ENCODE measurements around the gene MRTFB. TPM values are rescaled to one million over a fixed set of nuclear protein-coding genes. Genes with fewer than 3 reads are reported as not detected.

The MRTFB gene
- total RNA-seq, 1 donor, result 11.6 TPM

DNA sequence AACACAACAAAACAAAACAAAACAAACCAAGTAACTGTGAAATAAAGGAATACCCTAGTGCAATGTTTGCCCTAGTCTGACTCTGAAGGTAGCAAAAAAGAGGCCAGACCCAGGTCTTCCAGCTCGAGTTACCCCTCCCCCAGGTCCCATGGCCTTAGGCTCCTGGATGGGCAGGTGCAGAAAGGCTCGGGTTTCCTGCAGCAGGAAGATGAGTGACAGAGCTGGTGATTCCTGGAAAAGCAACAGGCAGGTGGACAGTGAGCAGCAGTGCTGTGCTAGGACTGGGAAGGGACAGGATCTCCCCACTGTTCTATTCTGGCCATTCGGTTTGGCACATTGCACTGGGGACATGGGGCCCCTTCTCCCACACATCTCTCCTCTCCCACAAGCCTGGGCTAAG lies 42.9 kb upstream of the MRTFB start:
- peaks cover 3% of the 10 kb centered on the region for H3K27me3 ChIP-seq (ENCODE audit: insufficient read depth, low read length)
- H4K20me1 ChIP-seq (ENCODE audit: insufficient read depth, low read length), result no peaks in the 10 kb centered on the region
- no peaks in the 10 kb centered on the region for H3K36me3 ChIP-seq (ENCODE audit: insufficient read depth, low read length)
- H3K27ac ChIP-seq (ENCODE audit: low read depth, low read length), result no peak overlapping the region
- H3K79me2 ChIP-seq (ENCODE audit: insufficient read depth, low read length), result no peaks in the 10 kb centered on the region
- no peak overlapping the region for H3K4me3 ChIP-seq (ENCODE audit: insufficient read depth, low read length)
- TF ChIP-seq, protein P1, sequence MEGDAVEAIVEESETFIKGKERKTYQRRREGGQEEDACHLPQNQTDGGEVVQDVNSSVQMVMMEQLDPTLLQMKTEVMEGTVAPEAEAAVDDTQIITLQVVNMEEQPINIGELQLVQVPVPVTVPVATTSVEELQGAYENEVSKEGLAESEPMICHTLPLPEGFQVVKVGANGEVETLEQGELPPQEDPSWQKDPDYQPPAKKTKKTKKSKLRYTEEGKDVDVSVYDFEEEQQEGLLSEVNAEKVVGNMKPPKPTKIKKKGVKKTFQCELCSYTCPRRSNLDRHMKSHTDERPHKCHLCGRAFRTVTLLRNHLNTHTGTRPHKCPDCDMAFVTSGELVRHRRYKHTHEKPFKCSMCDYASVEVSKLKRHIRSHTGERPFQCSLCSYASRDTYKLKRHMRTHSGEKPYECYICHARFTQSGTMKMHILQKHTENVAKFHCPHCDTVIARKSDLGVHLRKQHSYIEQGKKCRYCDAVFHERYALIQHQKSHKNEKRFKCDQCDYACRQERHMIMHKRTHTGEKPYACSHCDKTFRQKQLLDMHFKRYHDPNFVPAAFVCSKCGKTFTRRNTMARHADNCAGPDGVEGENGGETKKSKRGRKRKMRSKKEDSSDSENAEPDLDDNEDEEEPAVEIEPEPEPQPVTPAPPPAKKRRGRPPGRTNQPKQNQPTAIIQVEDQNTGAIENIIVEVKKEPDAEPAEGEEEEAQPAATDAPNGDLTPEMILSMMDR (IDR thresholded peaks at IDR 0.05; ENCODE audit: extremely low read depth, low read depth, low read length), result no peak
- H3K9me3 ChIP-seq (ENCODE audit: low read depth, low read length), result no peaks in the 10 kb centered on the region
- no peak overlapping the region for H2AFZ ChIP-seq (ENCODE audit: low read length)
- DNase-seq (ENCODE audit: insufficient read length, low spot score, missing footprints), result no peak
- no peak overlapping the region for H3K4me2 ChIP-seq (ENCODE audit: insufficient read depth, low read length)
- no peaks in the 10 kb centered on the region for H3K4me1 ChIP-seq (ENCODE audit: insufficient read depth, low read length)

GRCh38 chr16:14029658-14030057 lies 41.5 kb upstream of the MRTFB start:
- Histone ChIP-seq H3K4me3 (ENCODE audit: insufficient read depth, low read length) (no peak overlapping the region), H2AFZ (ENCODE audit: low read length) (no peak overlapping the region), H4K20me1 (ENCODE audit: insufficient read depth, low read length) (no peaks in the 10 kb centered on the region), H3K27ac (ENCODE audit: low read depth, low read length) (no peak overlapping the region), H3K4me1 (ENCODE audit: insufficient read depth, low read length) (no peaks in the 10 kb centered on the region), H3K27me3 (ENCODE audit: insufficient read depth, low read length) (peaks cover 3% of the 10 kb centered on the region), H3K36me3 (ENCODE audit: insufficient read depth, low read length) (no peaks in the 10 kb centered on the region), H3K4me2 (ENCODE audit: insufficient read depth, low read length) (no peak overlapping the region), H3K79me2 (ENCODE audit: insufficient read depth, low read length) (no peaks in the 10 kb centered on the region), H3K9me3 (ENCODE audit: low read depth, low read length) (no peaks in the 10 kb centered on the region)
- DNase-seq (ENCODE audit: insufficient read length, low spot score, missing footprints), result no peak
- TF ChIP-seq, protein P1 (IDR thresholded peaks at IDR 0.05; ENCODE audit: extremely low read depth, low read depth, low read length), result no peak

DNA sequence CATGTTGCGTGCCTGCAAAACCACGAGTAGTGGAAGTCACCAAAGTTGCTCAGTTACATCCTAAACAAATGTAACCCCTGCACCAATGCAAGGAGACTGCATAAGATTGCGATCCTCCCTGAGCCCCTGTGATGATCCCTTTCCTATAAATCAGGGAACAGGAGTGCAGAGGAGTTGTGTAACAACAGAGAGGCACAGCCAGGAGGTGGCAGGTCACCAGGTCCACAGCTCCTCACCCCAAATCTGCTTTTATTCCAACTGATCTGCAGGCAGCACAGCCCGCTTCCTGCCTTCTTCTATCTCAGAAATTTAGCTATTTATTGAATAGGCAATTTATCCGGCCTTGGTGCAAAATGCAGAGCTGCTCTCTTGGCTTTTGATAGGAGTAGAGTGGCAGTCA lies 36.0 kb upstream of the MRTFB start:
- no peak overlapping the region for H3K4me2 ChIP-seq (ENCODE audit: insufficient read depth, low read length)
- no peak overlapping the region for H3K27ac ChIP-seq (ENCODE audit: low read depth, low read length)
- H2AFZ ChIP-seq (ENCODE audit: low read length), result no peak overlapping the region
- no peaks in the 10 kb centered on the region for H3K36me3 ChIP-seq (ENCODE audit: insufficient read depth, low read length)
- DNase-seq (ENCODE audit: insufficient read length, low spot score, missing footprints), result no peak
- no peaks in the 10 kb centered on the region for H3K27me3 ChIP-seq (ENCODE audit: insufficient read depth, low read length)
- H3K9me3 ChIP-seq (ENCODE audit: low read depth, low read length), result no peaks in the 10 kb centered on the region
- H3K4me3 ChIP-seq (ENCODE audit: insufficient read depth, low read length), result no peak overlapping the region
- no peaks in the 10 kb centered on the region for H3K79me2 ChIP-seq (ENCODE audit: insufficient read depth, low read length)
- H3K4me1 ChIP-seq (ENCODE audit: insufficient read depth, low read length), result no peaks in the 10 kb centered on the region
- H4K20me1 ChIP-seq (ENCODE audit: insufficient read depth, low read length), result no peaks in the 10 kb centered on the region
- TF ChIP-seq, protein P1 (IDR thresholded peaks at IDR 0.05; ENCODE audit: extremely low read depth, low read depth, low read length), result no peak

DNA sequence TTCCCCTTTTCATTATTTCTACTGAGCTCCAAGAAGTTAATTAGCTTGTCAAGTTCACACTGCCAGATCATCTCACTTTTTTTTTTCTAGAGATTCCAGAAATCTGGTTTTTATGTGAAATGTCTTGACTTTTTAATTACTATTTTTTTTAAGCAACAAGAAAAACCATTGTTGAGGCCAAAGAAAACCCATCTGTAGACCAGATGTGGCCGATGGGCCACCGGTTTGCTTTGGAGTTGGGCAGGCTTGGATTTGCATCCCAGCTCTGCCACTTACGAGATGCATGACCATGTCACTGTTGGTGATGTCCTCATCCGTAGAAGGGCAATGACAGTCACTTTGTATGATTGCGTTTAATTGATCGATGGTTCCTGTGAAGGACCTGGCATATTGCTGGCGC lies 34.2 kb upstream of the MRTFB start:
- no peak overlapping the region for H3K27ac ChIP-seq (ENCODE audit: low read depth, low read length)
- H3K27me3 ChIP-seq (ENCODE audit: insufficient read depth, low read length), result no peaks in the 10 kb centered on the region
- TF ChIP-seq, protein P1 (IDR thresholded peaks at IDR 0.05; ENCODE audit: extremely low read depth, low read depth, low read length), result no peak
- H3K4me1 ChIP-seq (ENCODE audit: insufficient read depth, low read length), result no peaks in the 10 kb centered on the region
- H3K36me3 ChIP-seq (ENCODE audit: insufficient read depth, low read length), result no peaks in the 10 kb centered on the region
- DNase-seq (ENCODE audit: insufficient read length, low spot score, missing footprints), result no peak
- no peak overlapping the region for H3K4me2 ChIP-seq (ENCODE audit: insufficient read depth, low read length)
- no peaks in the 10 kb centered on the region for H3K79me2 ChIP-seq (ENCODE audit: insufficient read depth, low read length)
- no peak overlapping the region for H2AFZ ChIP-seq (ENCODE audit: low read length)
- no peaks in the 10 kb centered on the region for H3K9me3 ChIP-seq (ENCODE audit: low read depth, low read length)
- no peaks in the 10 kb centered on the region for H4K20me1 ChIP-seq (ENCODE audit: insufficient read depth, low read length)
- H3K4me3 ChIP-seq (ENCODE audit: insufficient read depth, low read length), result no peak overlapping the region

Measured in osteoblast (primary cell).